HEK293T (cell line): ENCODE results near the gene TMEM86B.

Experiments used
- ARNT ChIP-seq: fragments of 450-650 bp; IDR thresholded peaks from 2 replicates; pipeline ENCODE4 v1.6.1; 2017; ENCODE audit warnings: mild to moderate bottlenecking
- BHLHE40 ChIP-seq: fragments of 450-650 bp; IDR thresholded peaks from 2 replicates; pipeline ENCODE4 v1.6.1; 2016; ENCODE audit warnings: mild to moderate bottlenecking, moderate library complexity, borderline replicate concordance
- ELF4 ChIP-seq: fragments of 450-650 bp; IDR thresholded peaks from 2 replicates; pipeline ENCODE4 v1.6.1; 2017; ENCODE audit warnings: antibody characterized with exemption
- FOXA1 ChIP-seq: fragments of 450-650 bp; IDR thresholded peaks from 2 replicates; pipeline ENCODE4 v1.6.1; 2016; ENCODE audit warnings: mild to moderate bottlenecking
- FOXK2 ChIP-seq: fragments of 450-650 bp; IDR thresholded peaks from 2 replicates; pipeline ENCODE4 v1.6.1; 2016; ENCODE audit warnings: mild to moderate bottlenecking
- FOXM1 ChIP-seq: fragments of 450-650 bp; IDR thresholded peaks from 2 replicates; pipeline ENCODE4 v1.6.1; 2017; ENCODE audit warnings: mild to moderate bottlenecking, borderline replicate concordance
- HDGF ChIP-seq: fragments of 450-650 bp; IDR thresholded peaks from 2 replicates; pipeline ENCODE4 v1.6.1; 2017; ENCODE audit warnings: antibody characterized with exemption, borderline replicate concordance
- NFRKB ChIP-seq: fragments of 450-650 bp; IDR thresholded peaks from 2 replicates; pipeline ENCODE4 v1.6.1; 2016; ENCODE audit warnings: mild to moderate bottlenecking, moderate library complexity
- PKNOX1 ChIP-seq: fragments of 450-650 bp; IDR thresholded peaks from 2 replicates; pipeline ENCODE4 v1.6.1; 2016
- SP1 ChIP-seq: fragments of 450-650 bp; IDR thresholded peaks from 2 replicates; pipeline ENCODE4 v1.6.1; 2017
- SUZ12 ChIP-seq: fragments of 450-650 bp; IDR thresholded peaks from 2 replicates; pipeline ENCODE4 v1.6.1; 2016; ENCODE audit warnings: mild to moderate bottlenecking
- TARDBP ChIP-seq: fragments of 450-650 bp; IDR thresholded peaks from 2 replicates; pipeline ENCODE4 v1.6.1; 2016
- ZNF384 ChIP-seq: fragments of 450-650 bp; IDR thresholded peaks from 2 replicates; pipeline ENCODE4 v1.6.1; 2016

- TF ChIP-seq SUZ12 (no peak), FOXA1 (no peak), FOXK2 (no peak), ELF4 (no peak), ARNT (no peak), FOXM1 (no peak), SP1 (no peak), TARDBP (no peak), HDGF (no peak), BHLHE40 (no peak), PKNOX1 (no peak), NFRKB (no peak), ZNF384 (no peak)
Observed at GRCh38 chr19:55229789-55230182, 1.2 kb upstream of the TMEM86B start.
